ENCODE measurements around the gene CHADL. TPM values are rescaled to one million over a fixed set of nuclear protein-coding genes. Genes with fewer than 3 reads are reported as not detected.

Gene CHADL
- total and polyA plus RNA-seq, 9 of the 15 experiments (the other 6 are each of a cell fraction or from before 2014, with no cell fraction given): not detected

DNA sequence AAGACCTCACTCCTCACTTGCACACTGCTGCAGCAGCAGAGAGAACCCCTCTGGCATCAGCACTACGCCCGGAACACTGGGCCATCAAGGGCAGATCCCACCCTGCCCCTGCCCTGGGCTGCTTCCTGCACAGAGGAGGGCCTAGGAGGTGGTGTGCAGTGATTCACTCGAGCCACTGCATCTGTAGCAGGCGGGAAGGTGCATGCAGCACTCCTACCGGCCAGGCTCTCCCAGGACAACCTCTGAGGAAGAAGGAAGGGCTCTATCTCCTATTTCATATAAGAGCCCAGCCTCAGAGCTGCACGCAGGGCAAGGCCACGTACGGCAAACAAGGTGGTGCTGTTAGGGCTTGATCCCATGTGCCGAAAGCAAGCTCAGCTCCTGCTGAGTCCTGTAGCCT, 31.1 kb upstream of the CHADL start:
- ATAC-seq: no peak
- FAIRE-seq: no peak
- in situ Hi-C loops (cut with MboI): no loop called here
- POLR2A ChIA-PET: interaction anchor here (0.6 kb wide), 1 partner anchor 8 kb away, joined by 3 read pairs; no protein-coding TSS in a partner anchor
- intact Hi-C loops (cut with micrococcal nuclease): no loop called here
- H3K27ac ChIP-seq (ENCODE audit: extremely low read depth, low read depth, low read length): no peak overlapping the region
- H3K4me1 ChIP-seq (replicated peaks in 1 of 2; ENCODE audit: control insufficient read depth in 2 of 2, insufficient read depth in 2 of 2, low read length in 2 of 2): no peaks in the 10 kb centered on the region
- H2AFZ ChIP-seq (ENCODE audit: low read depth, low read length): no peak overlapping the region
- no peaks in the 10 kb centered on the region for H3K9me3 ChIP-seq (replicated peaks; ENCODE audit: control insufficient read depth, insufficient read depth, low read depth, low read length)
- no peak overlapping the region for H3K9ac ChIP-seq (ENCODE audit: insufficient read depth in 1 of 2, low read depth in 2 of 2, low read length in 2 of 2)
- CTCF ChIA-PET (ENCODE audit: low intra/inter-chr PET ratio): no interaction called here
- H3K4me2 ChIP-seq (ENCODE audit: insufficient read depth, low read length): no peak overlapping the region
- H3K36me3 ChIP-seq (ENCODE audit: control insufficient read depth, insufficient read depth, low read length): peaks cover 75% of the 10 kb centered on the region
- 97% methylated on average over 6 of the region's 9 CpGs for WGBS (ENCODE audit: insufficient coverage, low coverage, missing lambda C conversion rate)
- H3K4me3 ChIP-seq: no peak overlapping the region
- TF ChIP-seq KDM5B (IDR thresholded peaks at IDR 0.05; ENCODE audit: insufficient replicate concordance, low read depth, low read length) (no peak), NFE2L1 (tag; IDR thresholded peaks at IDR 0.05; ENCODE audit: borderline replicate concordance, low read depth) (no peak), RBFOX2 (IDR thresholded peaks at IDR 0.05; ENCODE audit: low read depth, low read length) (0 out of 2 replicates have a peak, but pooled peaks have one; percentile 16)
- H3K27me3 ChIP-seq (ENCODE audit: control insufficient read depth in 2 of 2, insufficient read depth in 2 of 2, low read length in 2 of 2): no peaks in the 10 kb centered on the region
- H3K9me1 ChIP-seq (ENCODE audit: control insufficient read depth, insufficient read depth, low read length): no peaks in the 10 kb centered on the region
- no peak for DNase-seq (ENCODE audit: extremely low read depth in 1 of 4, low spot score in 3 of 4)
- BruUV-seq (replicated peaks): no TSS peak
- no peaks in the 10 kb centered on the region for H4K20me1 ChIP-seq (replicated peaks; ENCODE audit: control insufficient read depth, insufficient read depth, low read length)
- 0 out of 3 replicates have a peak, but pooled peaks cover 2% of the 10 kb centered on the region for H3K79me2 ChIP-seq (ENCODE audit: control insufficient read depth, insufficient read depth, low read length)

DNA sequence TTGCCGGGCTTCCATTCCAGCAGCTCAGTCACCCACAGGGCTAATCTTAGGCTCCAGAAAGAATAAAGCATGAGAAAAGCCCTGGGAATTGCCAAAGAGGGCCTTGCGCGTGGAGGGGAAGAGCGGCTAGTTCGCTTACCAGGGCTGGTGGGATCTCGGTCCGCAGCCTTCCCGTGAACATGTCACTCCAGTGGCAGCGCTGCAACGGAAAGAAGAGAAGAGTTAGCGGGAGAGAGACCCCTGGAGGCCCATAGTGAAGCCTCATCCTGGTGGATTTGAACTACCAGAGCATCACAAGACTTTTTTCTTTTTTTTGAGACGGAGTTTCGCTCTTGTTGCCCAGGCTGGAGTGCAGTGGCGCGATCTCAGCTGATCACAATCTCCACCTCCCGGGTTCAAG, 27.2 kb upstream of the CHADL start:
- POLR2A ChIA-PET: no interaction called here
- TF ChIP-seq ZNF41 (CRISPR knock-in tag; conservative IDR thresholded peaks at IDR 0.05): no peak
- TF ChIP-seq, protein P1, sequence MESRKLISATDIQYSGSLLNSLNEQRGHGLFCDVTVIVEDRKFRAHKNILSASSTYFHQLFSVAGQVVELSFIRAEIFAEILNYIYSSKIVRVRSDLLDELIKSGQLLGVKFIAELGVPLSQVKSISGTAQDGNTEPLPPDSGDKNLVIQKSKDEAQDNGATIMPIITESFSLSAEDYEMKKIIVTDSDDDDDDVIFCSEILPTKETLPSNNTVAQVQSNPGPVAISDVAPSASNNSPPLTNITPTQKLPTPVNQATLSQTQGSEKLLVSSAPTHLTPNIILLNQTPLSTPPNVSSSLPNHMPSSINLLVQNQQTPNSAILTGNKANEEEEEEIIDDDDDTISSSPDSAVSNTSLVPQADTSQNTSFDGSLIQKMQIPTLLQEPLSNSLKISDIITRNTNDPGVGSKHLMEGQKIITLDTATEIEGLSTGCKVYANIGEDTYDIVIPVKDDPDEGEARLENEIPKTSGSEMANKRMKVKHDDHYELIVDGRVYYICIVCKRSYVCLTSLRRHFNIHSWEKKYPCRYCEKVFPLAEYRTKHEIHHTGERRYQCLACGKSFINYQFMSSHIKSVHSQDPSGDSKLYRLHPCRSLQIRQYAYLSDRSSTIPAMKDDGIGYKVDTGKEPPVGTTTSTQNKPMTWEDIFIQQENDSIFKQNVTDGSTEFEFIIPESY (CRISPR knock-in tag; IDR thresholded peaks at IDR 0.05): peak; percentile 70
- intact Hi-C loops (cut with micrococcal nuclease): no loop called here
- H3K9me3 ChIP-seq (replicated peaks; ENCODE audit: control insufficient read depth, insufficient read depth, low read depth, low read length): no peaks in the 10 kb centered on the region
- no peak overlapping the region for H3K27ac ChIP-seq (ENCODE audit: extremely low read depth, low read depth, low read length)
- H2AFZ ChIP-seq (ENCODE audit: low read depth, low read length): no peak overlapping the region
- H3K4me3 ChIP-seq: no peak overlapping the region
- WGBS (ENCODE audit: insufficient coverage, low coverage, missing lambda C conversion rate): 88% methylated on average over 8 of the region's 16 CpGs
- H3K9ac ChIP-seq (ENCODE audit: insufficient read depth in 1 of 2, low read depth in 2 of 2, low read length in 2 of 2): no peak overlapping the region; a peak in 1 of 4 replicates
- ATAC-seq: no peak
- no TSS peak for BruUV-seq (replicated peaks)
- no peak overlapping the region for H3K4me2 ChIP-seq (ENCODE audit: insufficient read depth, low read length)
- H3K79me2 ChIP-seq (ENCODE audit: control insufficient read depth, insufficient read depth, low read length): 0 out of 3 replicates have a peak, but pooled peaks cover 2% of the 10 kb centered on the region
- peaks cover 74% of the 10 kb centered on the region; the same call in 2 of the 3 replicates for H3K36me3 ChIP-seq (ENCODE audit: control insufficient read depth, insufficient read depth, low read length)
- DNase-seq (ENCODE audit: extremely low read depth in 1 of 4, low spot score in 3 of 4): no peak
- H3K4me1 ChIP-seq (replicated peaks in 1 of 2; ENCODE audit: control insufficient read depth in 2 of 2, insufficient read depth in 2 of 2, low read length in 2 of 2): no peaks in the 10 kb centered on the region; a peak in 1 of 5 replicates
- in situ Hi-C loops (cut with MboI): no loop called here
- FAIRE-seq: no peak
- no peaks in the 10 kb centered on the region for H4K20me1 ChIP-seq (replicated peaks; ENCODE audit: control insufficient read depth, insufficient read depth, low read length)
- CTCF ChIA-PET (ENCODE audit: low intra/inter-chr PET ratio): no interaction called here
- no peaks in the 10 kb centered on the region for H3K27me3 ChIP-seq (ENCODE audit: control insufficient read depth in 2 of 2, insufficient read depth in 2 of 2, low read length in 2 of 2)
- no peaks in the 10 kb centered on the region for H3K9me1 ChIP-seq (ENCODE audit: control insufficient read depth, insufficient read depth, low read length)
